K562 (cell line): ENCODE results near the gene LAMP1. TPM values are rescaled to one million over a fixed set of nuclear protein-coding genes. Genes with fewer than 3 reads are reported as not detected.

Experiments
- E2F8 ChIP-seq: fragments of 450-650 bp; IDR thresholded peaks from 2 replicates; pipeline ENCODE4 v1.7.1; 2018; ENCODE audit warnings: mild to moderate bottlenecking, low read depth; ENCODE audit not compliant: partially characterized antibody
- FOXA3 ChIP-seq, 2 experiments: fragments of 450-650 bp in 1 of 2; sonication (generic) in 1 of 2; formaldehyde crosslinking; IDR thresholded peaks in 1 of 2; conservative IDR thresholded peaks in 1 of 2; 2 replicates each; pipeline versions ENCODE4 v1.4.0 to v1.8.0; 2020 to 2022; ENCODE audit warnings: mild to moderate bottlenecking in 2 of 2, missing genetic modification reagents in 1 of 2
- FUS ChIP-seq: fragments of 200-400 bp; formaldehyde crosslinking; optimal IDR thresholded peaks from 2 replicates; pipeline ENCODE3; 2017; ENCODE audit warnings: low read depth, low read length
- HDAC1 ChIP-seq, 2 experiments: fragments of 450-650 bp; IDR thresholded peaks; 2 replicates each; pipeline ENCODE4 v1.6.1; 2016 to 2017; ENCODE audit warnings: inconsistent platforms in 1 of 2, mild to moderate bottlenecking in 1 of 2, moderate library complexity in 1 of 2
- HIVEP1 ChIP-seq: fragments of 250-450 bp; sonication (Bioruptor Pico); IDR thresholded peaks from 2 replicates; pipeline ENCODE4 v1.4.0; 2020; ENCODE audit warnings: mild to moderate bottlenecking
- POU5F1 ChIP-seq: fragments of 150-350 bp; IDR thresholded peaks from 2 replicates; pipeline ENCODE4 v1.6.1; 2014; ENCODE audit warnings: borderline replicate concordance, low read length, low read depth, mild to moderate bottlenecking; ENCODE audit not compliant: partially characterized antibody
- RBM14 ChIP-seq: fragments of 200-400 bp; formaldehyde crosslinking; IDR thresholded peaks from 2 replicates; pipeline ENCODE4 v1.6.1; 2018; ENCODE audit warnings: low read depth, mild to moderate bottlenecking, low read length, moderate library complexity, borderline replicate concordance; ENCODE audit not compliant: insufficient read depth
- TBP ChIP-seq: optimal IDR thresholded peaks from 2 replicates; pipeline ENCODE3; 2011; ENCODE audit warnings: low read depth, low read length, improper control_type of control experiment
- THAP12 ChIP-seq: fragments of 250-450 bp; sonication (Bioruptor Pico); IDR thresholded peaks from 2 replicates; pipeline ENCODE4 v1.9.0; 2021; ENCODE audit warnings: mild to moderate bottlenecking, inconsistent platforms
- THRA ChIP-seq: fragments of 450-650 bp; IDR thresholded peaks from 2 replicates; pipeline ENCODE4 v1.6.1; 2017; ENCODE audit warnings: mild to moderate bottlenecking, moderate library complexity
- U2AF1 ChIP-seq: fragments of 200-400 bp; formaldehyde crosslinking; optimal IDR thresholded peaks from 2 replicates; pipeline ENCODE3; 2017; ENCODE audit warnings: mild to moderate bottlenecking, low read depth, low read length, moderate library complexity
- ZKSCAN1 ChIP-seq: fragments of 150-350 bp; IDR thresholded peaks from 2 replicates; pipeline ENCODE4 v1.6.1; 2016; ENCODE audit warnings: low read depth, low read length
- ZNF431 ChIP-seq: sonication (generic); formaldehyde crosslinking; IDR thresholded peaks from 2 replicates; pipeline ENCODE4 v1.8.0; 2022; ENCODE audit warnings: mild to moderate bottlenecking, missing genetic modification reagents
- ZNF707 ChIP-seq: fragments of 250-450 bp; sonication (Bioruptor Pico); conservative IDR thresholded peaks from 2 replicates; pipeline ENCODE4 v1.8.0; 2022; ENCODE audit warnings: inconsistent platforms, mild to moderate bottlenecking, moderate library complexity
- polyA plus RNA-seq, 8 experiments: library from polyadenylated mRNA; depleted of rRNA in 4 of 8; stranded (reverse) in 5 of 8; unstranded in 3 of 8; fragments of >200 nt; fragmentation: Nextera tagmentation in 2 of 8; fragmentation: Illumina TruSeq in 1 of 8; extraction: Ambion mirVana in 2 of 8; extraction: Trizol in 1 of 8; gene quantifications; 2 replicates each; pipeline versions ENCODE4 v1.2.1 to v1.2.3, GENCODE V29; 2011 to 2014; ENCODE audit warnings: inconsistent platforms in 1 of 8, missing spikeins in 1 of 8
- total RNA-seq, 7 experiments: library from RNA; depleted of rRNA in 6 of 7; stranded (reverse); fragments of >200 nt in 6 of 7; fragmentation: Illumina TruSeq in 2 of 7; extraction: Trizol in 2 of 7; gene quantifications; 2 replicates each; pipeline versions ENCODE4 v1.2.1 to v1.2.3, GENCODE V29; 2011 to 2021; ENCODE audit warnings: low replicate concordance in 1 of 7
- TF ChIP-seq, protein P1 (sequence below): sonication (generic); formaldehyde crosslinking; IDR thresholded peaks from 2 replicates; pipeline ENCODE4 v1.8.1; 2023; ENCODE audit warnings: mild to moderate bottlenecking, missing genetic modification reagents
- TF ChIP-seq, protein P2 (sequence below): fragments of 250-450 bp; sonication (Bioruptor Pico); IDR thresholded peaks from 2 replicates; pipeline ENCODE4 v1.9.0; 2021; ENCODE audit warnings: mild to moderate bottlenecking
- TF ChIP-seq, protein P3 (sequence below): sonication (generic); formaldehyde crosslinking; IDR thresholded peaks from 2 replicates; pipeline ENCODE4 v1.8.0; 2022; ENCODE audit warnings: missing genetic modification reagents, mild to moderate bottlenecking, borderline replicate concordance

Gene LAMP1
- total and polyA plus RNA-seq, 9 of the 15 experiments (the other 6 are each of a cell fraction or from before 2014, with no cell fraction given), result 2.2 to 70.1 (median 30.5) TPM

GRCh38 chr13:113296823-113297369 is at the start of gene LAMP1 (continued):
- TF ChIP-seq E2F8 (peak; percentile 82), FOXA3 (CRISPR knock-in tag; conservative IDR thresholded peaks at IDR 0.05 in 1 of 2, IDR thresholded peaks at IDR 0.05 in 1 of 2) (no peak), THAP12 (CRISPR knock-in tag) (no peak), RBM14 (no peak), ZKSCAN1 (0 out of 2 replicates have a peak, but pooled peaks have one; percentile 36), HIVEP1 (0 out of 2 replicates have a peak, but pooled peaks have one; percentile 22), ZNF431 (CRISPR knock-in tag) (peak; percentile 89), THRA (no peak), ZNF707 (CRISPR knock-in tag) (no peak), POU5F1 (no peak), TBP (peak; percentile 56), U2AF1 (no peak), FUS (no peak), HDAC1 (IDR thresholded peaks at IDR 0.05) (peak; percentile 66 to 98; a peak in 3 of 4 replicates)
- TF ChIP-seq, protein P1, sequence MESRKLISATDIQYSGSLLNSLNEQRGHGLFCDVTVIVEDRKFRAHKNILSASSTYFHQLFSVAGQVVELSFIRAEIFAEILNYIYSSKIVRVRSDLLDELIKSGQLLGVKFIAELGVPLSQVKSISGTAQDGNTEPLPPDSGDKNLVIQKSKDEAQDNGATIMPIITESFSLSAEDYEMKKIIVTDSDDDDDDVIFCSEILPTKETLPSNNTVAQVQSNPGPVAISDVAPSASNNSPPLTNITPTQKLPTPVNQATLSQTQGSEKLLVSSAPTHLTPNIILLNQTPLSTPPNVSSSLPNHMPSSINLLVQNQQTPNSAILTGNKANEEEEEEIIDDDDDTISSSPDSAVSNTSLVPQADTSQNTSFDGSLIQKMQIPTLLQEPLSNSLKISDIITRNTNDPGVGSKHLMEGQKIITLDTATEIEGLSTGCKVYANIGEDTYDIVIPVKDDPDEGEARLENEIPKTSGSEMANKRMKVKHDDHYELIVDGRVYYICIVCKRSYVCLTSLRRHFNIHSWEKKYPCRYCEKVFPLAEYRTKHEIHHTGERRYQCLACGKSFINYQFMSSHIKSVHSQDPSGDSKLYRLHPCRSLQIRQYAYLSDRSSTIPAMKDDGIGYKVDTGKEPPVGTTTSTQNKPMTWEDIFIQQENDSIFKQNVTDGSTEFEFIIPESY, result peak; percentile 95
- TF ChIP-seq, protein P2, sequence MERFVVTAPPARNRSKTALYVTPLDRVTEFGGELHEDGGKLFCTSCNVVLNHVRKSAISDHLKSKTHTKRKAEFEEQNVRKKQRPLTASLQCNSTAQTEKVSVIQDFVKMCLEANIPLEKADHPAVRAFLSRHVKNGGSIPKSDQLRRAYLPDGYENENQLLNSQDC (CRISPR knock-in tag), result no peak
- TF ChIP-seq, protein P3, sequence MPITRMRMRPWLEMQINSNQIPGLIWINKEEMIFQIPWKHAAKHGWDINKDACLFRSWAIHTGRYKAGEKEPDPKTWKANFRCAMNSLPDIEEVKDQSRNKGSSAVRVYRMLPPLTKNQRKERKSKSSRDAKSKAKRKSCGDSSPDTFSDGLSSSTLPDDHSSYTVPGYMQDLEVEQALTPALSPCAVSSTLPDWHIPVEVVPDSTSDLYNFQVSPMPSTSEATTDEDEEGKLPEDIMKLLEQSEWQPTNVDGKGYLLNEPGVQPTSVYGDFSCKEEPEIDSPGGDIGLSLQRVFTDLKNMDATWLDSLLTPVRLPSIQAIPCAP (CRISPR knock-in tag), result peak; percentile 63; the same call in 1 of the 2 replicates
